H1 (cell line): ENCODE results near the gene CTTNBP2. TPM values are rescaled to one million over a fixed set of nuclear protein-coding genes. Genes with fewer than 3 reads are reported as not detected.

ENCODE experiments used
- CTCF ChIA-PET: fragments of 300-600 bp; sonication (Branson Sonifier 250); formaldehyde crosslinking; loops from one replicate; lab custom pipeline; 2021; ENCODE audit not compliant: partially characterized antibody; lab: Charles Lee
- POLR2A ChIA-PET: fragments of 300-600 bp; sonication (Branson Sonifier 250); formaldehyde crosslinking; loops from one replicate; lab custom pipeline; 2021; ENCODE audit warnings: inconsistent platforms; ENCODE audit not compliant: partially characterized antibody; lab: Charles Lee
- DNase-seq, 2 experiments: peaks; one replicate each; pipeline versions ENCODE4 v3.0.0 to v3.0.0-alpha.2; 2010 to 2022; ENCODE audit warnings: low spot score in 2 of 2, low read depth in 1 of 2, mixed read lengths in 1 of 2
- FAIRE-seq: peaks from 2 replicates; lab custom pipeline; 2011; peaks lifted over from hg19 to GRCh38; lab: Jason Lieb, UNC
- H2AFZ ChIP-seq: 2 replicates; pipeline ENCODE4 v1.8.1; 2012; ENCODE audit warnings: low read length, inconsistent platforms
- H2AK5ac ChIP-seq: 2 replicates; pipeline ENCODE4 v1.6.1; 2013; ENCODE audit warnings: low read depth, low read length
- H2BK120ac ChIP-seq: replicated peaks from 2 replicates; pipeline ENCODE3; 2013; ENCODE audit warnings: low read depth, low read length, inconsistent platforms
- H2BK12ac ChIP-seq: 2 replicates; pipeline ENCODE4 v1.6.1; 2013; ENCODE audit warnings: low read depth, low read length
- H2BK15ac ChIP-seq: 2 replicates; pipeline ENCODE4 v1.6.1; 2013; ENCODE audit warnings: low read length
- H2BK20ac ChIP-seq: 2 replicates; pipeline ENCODE4 v1.6.1; 2013; ENCODE audit warnings: low read length
- H2BK5ac ChIP-seq: 2 replicates; pipeline ENCODE4 v1.6.1; 2013; ENCODE audit warnings: low read depth, low read length
- H3K14ac ChIP-seq: 2 replicates; pipeline ENCODE4 v1.6.1; 2013; ENCODE audit warnings: inconsistent platforms; ENCODE audit not compliant: insufficient read length
- H3K18ac ChIP-seq: 2 replicates; pipeline ENCODE4 v1.6.1; 2013; ENCODE audit warnings: low read length; ENCODE audit errors: extremely low read depth
- H3K23ac ChIP-seq: 2 replicates; pipeline ENCODE4 v1.6.1; 2013; ENCODE audit warnings: inconsistent platforms; ENCODE audit not compliant: insufficient read length
- H3K23me2 ChIP-seq: 2 replicates; pipeline ENCODE4 v1.6.1; 2013; ENCODE audit warnings: low read depth, low read length
- H3K27ac ChIP-seq: 2 replicates; pipeline ENCODE4 v1.6.1; 2011; ENCODE audit warnings: low read depth, low read length, inconsistent platforms
- H3K27me3 ChIP-seq, 4 experiments: replicated peaks in 1 of 4; 1 replicate in 1 of 4; 2 replicates in 3 of 4; pipeline versions ENCODE4 v1.6.1 to v1.8.1; 2011 to 2013; ENCODE audit warnings: low read length in 3 of 4, mild to moderate bottlenecking in 3 of 4, inconsistent platforms in 2 of 4, mixed read lengths in 2 of 4, moderate library complexity in 1 of 4; ENCODE audit not compliant: control insufficient read depth in 3 of 4, insufficient read depth in 3 of 4; ENCODE audit errors: extremely low read depth in 1 of 4
- H3K36me3 ChIP-seq, 4 experiments: 2 replicates each; pipeline versions ENCODE4 v1.6.1 to v1.8.1; 2011 to 2013; ENCODE audit warnings: mild to moderate bottlenecking in 4 of 4, low read length in 3 of 4, moderate library complexity in 2 of 4, control low read depth in 1 of 4, inconsistent platforms in 1 of 4; ENCODE audit not compliant: insufficient read depth in 4 of 4, control insufficient read depth in 2 of 4
- H3K4ac ChIP-seq: replicated peaks from 2 replicates; pipeline ENCODE3; 2013; ENCODE audit warnings: low read length, low read depth, mixed read lengths, inconsistent platforms; ENCODE audit not compliant: insufficient read length
- H3K4me1 ChIP-seq, 4 experiments: replicated peaks in 1 of 4; 1 replicate in 1 of 4; 2 replicates in 3 of 4; pipeline versions ENCODE4 v1.6.1 to v1.8.1; 2011 to 2013; ENCODE audit warnings: low read length in 3 of 4, inconsistent platforms in 2 of 4, mixed read lengths in 1 of 4; ENCODE audit not compliant: insufficient read depth in 4 of 4, control insufficient read depth in 3 of 4
- H3K4me2 ChIP-seq, 2 experiments: 2 replicates each; pipeline versions ENCODE4 v1.6.1 to v1.8.1; 2011 to 2013; ENCODE audit warnings: low read depth in 2 of 2, low read length in 2 of 2, control low read depth in 1 of 2, inconsistent platforms in 1 of 2, mild to moderate bottlenecking in 1 of 2; ENCODE audit not compliant: insufficient read depth in 1 of 2
- H3K4me3 ChIP-seq, 4 experiments: fragments of 200-600, 300-600 bp in 1 of 4; sonication (generic), shearing (Covaris generic), sonication (Bioruptor Twin) in 1 of 4; 2 replicates each; pipeline versions ENCODE4 v1.5.1 to v1.8.1; 2011 to 2016; ENCODE audit warnings: low read length in 4 of 4, low read depth in 3 of 4, control low read depth in 2 of 4, inconsistent platforms in 2 of 4, mild to moderate bottlenecking in 2 of 4, mixed read lengths in 1 of 4, moderate library complexity in 1 of 4; ENCODE audit not compliant: insufficient read depth in 2 of 4; ENCODE audit errors: extremely low read depth in 1 of 4
- H3K56ac ChIP-seq: replicated peaks from 2 replicates; pipeline ENCODE3; 2013; ENCODE audit warnings: low read depth, mild to moderate bottlenecking, mixed read lengths, low read length, inconsistent platforms; ENCODE audit not compliant: insufficient read length
- H3K79me1 ChIP-seq: 2 replicates; pipeline ENCODE4 v1.6.1; 2013; ENCODE audit warnings: low read depth, low read length, control low read depth
- H3K79me2 ChIP-seq, 2 experiments: 2 replicates each; pipeline versions ENCODE4 v1.6.1 to v1.8.1; 2012 to 2013; ENCODE audit warnings: low read length in 2 of 2, mild to moderate bottlenecking in 2 of 2, inconsistent platforms in 1 of 2; ENCODE audit not compliant: insufficient read depth in 2 of 2, control insufficient read depth in 1 of 2
- H3K9ac ChIP-seq, 4 experiments: replicated peaks in 1 of 4; 1 replicate in 1 of 4; 2 replicates in 3 of 4; pipeline versions ENCODE4 v1.6.1 to v1.8.1; 2011 to 2013; ENCODE audit warnings: low read depth in 3 of 4, low read length in 3 of 4, control low read depth in 2 of 4, mild to moderate bottlenecking in 2 of 4, moderate library complexity in 2 of 4, inconsistent platforms in 1 of 4; ENCODE audit errors: extremely low read depth in 1 of 4
- H3K9me3 ChIP-seq, 2 experiments: 2 replicates each; pipeline versions ENCODE4 v1.6.1 to v1.8.1; 2012 to 2013; ENCODE audit warnings: mild to moderate bottlenecking in 2 of 2, moderate library complexity in 2 of 2, control low read depth in 1 of 2, inconsistent platforms in 1 of 2, low read depth in 1 of 2, low read length in 1 of 2, mixed read lengths in 1 of 2; ENCODE audit not compliant: insufficient read depth in 2 of 2
- H4K20me1 ChIP-seq, 2 experiments: replicated peaks in 1 of 2; 2 replicates each; pipeline versions ENCODE3 to v1.8.1; 2011 to 2013; ENCODE audit warnings: inconsistent platforms in 2 of 2, low read length in 2 of 2, mild to moderate bottlenecking in 1 of 2; ENCODE audit not compliant: insufficient read depth in 2 of 2, control insufficient read depth in 1 of 2
- H4K5ac ChIP-seq: 2 replicates; pipeline ENCODE4 v1.6.1; 2013; ENCODE audit warnings: low read length, low read depth, mixed read lengths, inconsistent platforms; ENCODE audit not compliant: insufficient read length
- H4K8ac ChIP-seq: 2 replicates; pipeline ENCODE4 v1.8.0; 2013; ENCODE audit warnings: mild to moderate bottlenecking, moderate library complexity, low read length, inconsistent platforms; ENCODE audit not compliant: insufficient read depth; ENCODE audit errors: extremely low read depth
- H4K91ac ChIP-seq: replicated peaks from 2 replicates; pipeline ENCODE3; 2013; ENCODE audit warnings: low read length, mixed read lengths, inconsistent platforms; ENCODE audit not compliant: insufficient read length
- SIN3A ChIP-seq, 2 experiments: IDR thresholded peaks in 1 of 2; conservative IDR thresholded peaks in 1 of 2; 2 replicates each; pipeline ENCODE4 v1.6.1; 2011 to 2012; ENCODE audit warnings: low read length in 2 of 2, improper control_type of control experiment in 1 of 2, low read depth in 1 of 2, mild to moderate bottlenecking in 1 of 2
- SRF ChIP-seq: IDR thresholded peaks from 2 replicates; pipeline ENCODE4 v1.6.1; 2011; ENCODE audit warnings: mild to moderate bottlenecking, low read depth, low read length, moderate library complexity
- polyA plus RNA-seq, 7 experiments: library from polyadenylated mRNA; depleted of rRNA in 3 of 7; stranded (reverse) in 5 of 7; unstranded in 2 of 7; fragments of >200 nt in 5 of 7; fragments of 200-250 nt in 2 of 7; gene quantifications; 1 replicate in 5 of 7; 2 replicates in 1 of 7; 4 replicates in 1 of 7; pipeline versions ENCODE4 v1.2.1 to v1.2.3, GENCODE V29; 2011 to 2013; ENCODE audit warnings: missing spikeins in 2 of 7, mixed read lengths in 2 of 7
- total RNA-seq: library from RNA; stranded (reverse); fragmentation: NEBNext Ultra II Directional; extraction: Animal tissue kit (Norgen Biotek cat#: 25700); gene quantifications from 2 replicates; pipeline ENCODE4 v1.2.1, GENCODE V29; 2021

Gene CTTNBP2
- total and polyA plus RNA-seq, 2 of the 8 experiments (the other 6 are each of a cell fraction or from before 2014, with no cell fraction given), result 15.3 to 35.1 TPM

GRCh38 chr7:117707080-117707479 lies 166.2 kb downstream of the CTTNBP2 start:
- H4K91ac ChIP-seq, result no peak overlapping the region
- no peaks in the 10 kb centered on the region for H3K9me3 ChIP-seq
- H4K20me1 ChIP-seq, result no peaks in the 10 kb centered on the region
- H3K79me2 ChIP-seq, result no peaks in the 10 kb centered on the region
- H2BK20ac ChIP-seq, result no peak overlapping the region
- no peaks in the 10 kb centered on the region for H3K27me3 ChIP-seq
- H3K14ac ChIP-seq, result no peak overlapping the region
- no peak overlapping the region for H3K27ac ChIP-seq
- H2BK120ac ChIP-seq, result no peak overlapping the region
- H2AK5ac ChIP-seq, result no peak overlapping the region
- no peaks in the 10 kb centered on the region for H3K23me2 ChIP-seq
- peaks cover 0 to 6% (median 0%) of the 10 kb centered on the region in 4 experiments; a peak in 3 of 8 replicates for H3K36me3 ChIP-seq
- no peak overlapping the region for H3K23ac ChIP-seq
- H3K4me3 ChIP-seq, result no peak overlapping the region
- H3K79me1 ChIP-seq, result no peaks in the 10 kb centered on the region
- H4K8ac ChIP-seq, result no peak overlapping the region
- FAIRE-seq (no peak), DNase-seq (no peak)
- H4K5ac ChIP-seq, result no peak overlapping the region
- no peak overlapping the region for H3K9ac ChIP-seq
- no peak overlapping the region for H3K4me2 ChIP-seq
- POLR2A ChIA-PET, result no interaction called here
- H3K18ac ChIP-seq, result no peak overlapping the region
- H2BK5ac ChIP-seq, result no peak overlapping the region
- H3K56ac ChIP-seq, result no peak overlapping the region
- H3K4ac ChIP-seq, result no peak overlapping the region
- H2AFZ ChIP-seq, result no peak overlapping the region
- H2BK12ac ChIP-seq, result no peak overlapping the region
- H3K4me1 ChIP-seq, result no peaks in the 10 kb centered on the region
- TF ChIP-seq SIN3A (conservative IDR thresholded peaks at IDR 0.05 in 1 of 2, IDR thresholded peaks at IDR 0.05 in 1 of 2; ENCODE audit: low read depth in 1 of 2, low read length in 2 of 2) (no peak), SRF (no peak)
- no peak overlapping the region for H2BK15ac ChIP-seq
- CTCF ChIA-PET, result interaction anchor here (0.6 to 1.0 kb wide), 2 partner anchors 35 to 477 kb away, joined by 3 read pairs; no protein-coding TSS in a partner anchor
